Activated CD8-positive, alpha-beta memory T cell treated with anti-CD3 and anti-CD28 coated beads, Interleukin-2, amount 50 U/mL, for 1 hour (primary cell): Measurements from ENCODE around the gene WDR77.

Source experiments
- DNase-seq: peaks from one replicate; pipeline ENCODE4 v3.0.0-alpha.2; 2020; ENCODE audit errors: extremely low read depth

Gene WDR77

DNA sequence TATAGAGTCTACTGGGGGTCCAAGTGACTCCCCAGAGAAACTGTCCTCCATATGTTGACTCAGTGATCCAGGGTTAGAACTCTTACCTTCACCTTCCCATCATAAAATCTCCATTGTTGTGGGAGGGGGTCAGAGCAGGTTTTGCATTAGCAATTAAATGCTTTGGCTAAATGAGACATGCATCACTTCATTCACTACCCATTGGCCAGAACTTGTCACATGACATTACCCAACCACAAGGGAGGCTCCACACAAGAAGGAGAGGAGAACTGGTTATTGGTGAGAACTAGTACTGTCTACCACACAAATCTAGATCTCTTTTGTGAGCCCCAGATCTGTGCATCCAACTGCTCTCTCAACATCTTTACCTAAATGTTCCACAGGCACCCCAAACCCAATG is 20.5 kb upstream of the WDR77 start:
- DNase-seq: no peak

DNA sequence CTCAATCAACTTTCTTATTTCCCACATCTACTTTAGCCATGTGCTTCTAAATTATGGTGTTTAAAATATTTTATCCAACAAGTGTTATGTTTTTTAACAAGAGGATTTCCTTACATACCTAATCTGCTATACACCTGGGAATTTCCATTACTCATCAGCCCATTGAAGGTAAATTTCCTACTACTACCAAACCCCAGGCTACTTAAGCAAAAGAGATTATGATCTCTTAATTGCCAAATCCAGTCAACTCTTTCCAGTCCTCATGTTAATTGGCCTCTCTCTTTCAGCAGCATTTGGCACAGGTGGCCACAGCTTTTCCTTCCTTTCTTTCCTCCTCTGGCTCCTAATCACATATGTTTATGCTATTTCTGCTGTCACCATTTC is 19.7 kb upstream of the WDR77 start:
- DNase-seq: no peak

DNA sequence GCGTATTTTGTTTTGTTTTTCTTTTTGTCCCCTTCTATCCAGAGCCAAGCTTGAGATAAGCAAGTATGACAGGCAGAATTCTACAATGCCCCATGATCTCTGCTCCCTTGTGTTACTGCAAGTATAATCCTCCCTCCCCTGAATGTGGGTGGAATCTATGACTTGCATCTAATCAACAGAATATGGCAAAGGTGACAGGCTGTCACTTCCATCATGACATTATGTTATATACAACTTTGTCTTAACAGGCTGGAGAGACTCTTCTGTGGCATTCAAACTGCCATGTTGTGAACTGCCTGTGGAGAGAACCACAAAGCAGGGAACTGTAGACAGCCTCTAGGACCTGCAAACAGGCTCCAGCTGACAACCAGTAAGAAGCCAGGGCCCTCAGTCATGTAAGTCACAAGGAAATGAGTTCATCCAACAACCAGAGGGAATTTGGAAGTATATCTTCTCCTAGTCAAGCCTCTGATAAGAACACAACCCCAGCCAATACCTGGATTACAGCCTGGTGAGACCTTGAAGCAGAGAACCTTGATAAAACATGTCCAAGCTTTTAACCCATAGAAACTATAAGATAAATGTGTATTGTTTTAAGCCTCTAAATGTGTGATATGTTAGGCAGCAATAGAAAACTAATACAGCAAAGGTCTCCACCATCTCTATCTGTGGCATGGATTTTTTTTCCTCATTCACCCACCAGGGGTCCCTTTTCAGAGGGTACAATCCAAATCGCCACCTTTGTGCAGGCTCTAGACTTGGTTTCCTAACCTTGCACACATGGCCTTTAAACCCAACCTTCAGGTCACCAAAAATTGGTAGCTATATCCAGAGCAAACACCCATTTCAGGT is 19.0 kb upstream of the WDR77 start:
- DNase-seq: no peak

DNA sequence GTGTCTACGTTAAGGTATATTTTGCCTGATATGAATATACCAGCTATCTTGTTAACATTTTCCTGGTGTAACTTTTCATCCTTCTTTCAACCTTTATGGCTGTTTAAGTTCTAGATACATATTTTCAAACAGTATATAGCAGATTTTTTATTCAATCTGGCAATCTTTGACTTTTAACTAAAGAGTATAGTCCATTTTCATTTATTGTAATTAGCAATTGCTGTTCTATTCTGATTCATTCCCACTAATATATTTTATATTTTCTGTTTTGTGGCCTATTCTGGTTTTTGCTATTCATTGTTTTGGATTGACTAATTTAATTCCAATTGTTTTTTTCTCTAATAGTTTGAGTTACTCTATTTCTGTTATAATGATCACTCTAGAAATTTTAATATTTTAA is 17.4 kb upstream of the WDR77 start:
- no peak for DNase-seq

DNA sequence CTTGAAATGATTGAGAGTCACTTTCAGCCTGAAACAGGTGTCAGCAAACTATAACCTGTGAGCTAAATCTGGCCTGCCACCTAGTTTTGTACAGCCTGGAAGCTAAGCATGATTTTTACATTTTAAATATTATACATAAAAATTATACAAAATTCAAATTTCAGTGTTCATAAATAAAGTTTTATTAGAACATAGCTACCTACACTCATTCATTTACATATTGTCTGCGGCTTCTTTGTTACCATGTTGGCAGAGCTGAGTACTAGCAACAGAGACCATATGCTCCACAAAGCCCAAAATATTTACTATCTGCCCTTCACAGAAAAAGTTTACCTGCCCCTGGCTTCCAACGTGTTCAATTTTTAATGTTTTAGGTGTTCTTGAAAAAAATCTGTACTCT is 16.7 kb upstream of the WDR77 start:
- no peak for DNase-seq

DNA sequence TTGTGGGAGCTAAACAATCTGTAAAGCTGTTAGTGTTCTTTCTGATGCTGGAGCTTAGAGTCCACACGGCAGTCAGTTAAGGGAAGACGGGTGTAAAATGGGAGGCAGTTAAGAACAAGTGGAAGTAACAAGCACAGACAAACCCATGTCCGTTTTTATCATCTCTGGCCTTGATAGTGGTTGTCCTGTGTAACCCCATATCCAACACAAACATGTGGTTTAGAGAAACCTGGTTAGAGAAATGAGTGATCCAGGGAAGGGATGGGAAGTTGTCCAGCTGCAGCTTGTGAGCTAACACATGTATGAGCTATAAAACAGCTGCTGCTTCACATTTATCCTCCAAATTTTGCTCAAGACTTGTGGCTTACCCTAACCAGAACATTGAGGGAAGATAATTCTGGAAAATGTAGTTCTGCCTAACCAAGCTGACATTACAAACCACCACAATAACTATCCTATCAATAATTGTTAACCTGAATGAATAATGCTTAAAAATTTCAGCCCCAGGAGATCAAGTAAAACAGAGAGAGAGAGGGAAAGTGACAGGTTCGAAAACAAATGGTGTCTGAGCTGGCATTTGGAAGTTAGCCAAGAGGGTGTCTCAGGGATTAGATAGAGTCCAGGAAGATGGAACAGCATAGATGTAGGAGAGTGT is 14.1 kb upstream of the WDR77 start:
- DNase-seq: no peak

DNA sequence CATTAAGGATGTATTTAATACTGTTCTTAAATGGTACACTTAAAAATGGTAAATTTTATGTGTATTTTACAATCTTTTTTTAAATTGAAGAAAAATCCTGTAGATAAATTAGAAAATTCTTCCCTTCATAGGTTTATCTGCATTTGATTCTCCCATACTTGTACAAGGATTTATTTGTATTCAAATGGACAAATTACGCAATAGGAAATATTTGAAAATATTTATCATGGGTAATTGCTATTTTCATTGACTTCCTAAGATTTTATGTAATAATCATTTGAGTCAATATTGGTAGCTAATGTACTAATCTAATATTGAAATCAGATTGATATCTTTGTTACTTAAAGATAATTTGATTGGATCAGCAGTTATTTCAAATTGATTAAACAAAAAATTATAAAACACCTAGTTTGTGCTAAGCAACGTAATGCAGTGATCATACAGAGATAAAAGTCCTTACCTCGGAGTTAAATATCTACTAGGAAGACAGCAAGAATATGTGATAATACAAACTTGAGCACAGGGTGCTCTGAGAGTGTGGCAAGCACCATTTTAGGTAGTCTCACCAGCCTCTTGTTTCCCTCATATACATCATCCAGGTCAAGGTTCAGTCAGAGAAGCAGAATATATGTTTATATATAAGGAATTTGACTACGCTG is 13.4 kb upstream of the WDR77 start:
- no peak for DNase-seq

DNA sequence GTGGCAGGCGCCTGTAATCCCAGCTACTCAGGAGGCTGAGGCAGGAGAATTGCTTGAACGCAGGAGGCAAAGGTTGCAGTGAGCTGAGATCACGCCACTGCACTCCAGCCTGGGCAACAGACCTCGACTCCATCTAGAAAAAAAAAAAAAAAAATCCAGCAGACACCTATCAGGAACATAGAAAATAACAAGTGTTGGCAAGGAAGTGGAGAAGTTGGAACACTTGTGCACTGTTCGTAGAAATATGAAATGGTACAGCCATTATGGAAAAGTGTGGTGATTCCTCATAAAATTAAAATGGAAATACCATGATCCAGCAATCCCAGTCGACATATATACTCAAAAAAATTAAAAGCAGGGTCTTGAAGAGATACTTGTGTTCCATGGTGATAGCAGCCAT is 12.7 kb upstream of the WDR77 start:
- DNase-seq: no peak

DNA sequence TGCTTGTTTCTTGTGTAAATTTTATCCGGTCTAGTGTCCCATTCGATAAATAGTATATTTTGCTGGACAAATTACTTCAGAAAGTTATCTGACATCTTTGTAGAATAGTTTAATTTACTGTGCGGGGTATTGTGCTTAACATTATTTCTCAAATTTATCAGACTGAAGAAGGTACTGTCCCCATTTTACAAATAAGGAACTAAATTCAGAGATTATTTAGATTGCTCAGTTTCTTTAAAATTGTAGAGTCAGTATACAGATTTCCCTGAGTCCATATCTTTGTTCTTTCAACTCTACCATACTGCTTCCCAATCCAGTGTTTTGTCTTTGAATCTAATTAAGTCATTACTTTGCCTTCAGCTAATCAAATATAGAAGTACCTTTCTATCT is 6.6 kb upstream of the WDR77 start:
- no peak for DNase-seq

DNA sequence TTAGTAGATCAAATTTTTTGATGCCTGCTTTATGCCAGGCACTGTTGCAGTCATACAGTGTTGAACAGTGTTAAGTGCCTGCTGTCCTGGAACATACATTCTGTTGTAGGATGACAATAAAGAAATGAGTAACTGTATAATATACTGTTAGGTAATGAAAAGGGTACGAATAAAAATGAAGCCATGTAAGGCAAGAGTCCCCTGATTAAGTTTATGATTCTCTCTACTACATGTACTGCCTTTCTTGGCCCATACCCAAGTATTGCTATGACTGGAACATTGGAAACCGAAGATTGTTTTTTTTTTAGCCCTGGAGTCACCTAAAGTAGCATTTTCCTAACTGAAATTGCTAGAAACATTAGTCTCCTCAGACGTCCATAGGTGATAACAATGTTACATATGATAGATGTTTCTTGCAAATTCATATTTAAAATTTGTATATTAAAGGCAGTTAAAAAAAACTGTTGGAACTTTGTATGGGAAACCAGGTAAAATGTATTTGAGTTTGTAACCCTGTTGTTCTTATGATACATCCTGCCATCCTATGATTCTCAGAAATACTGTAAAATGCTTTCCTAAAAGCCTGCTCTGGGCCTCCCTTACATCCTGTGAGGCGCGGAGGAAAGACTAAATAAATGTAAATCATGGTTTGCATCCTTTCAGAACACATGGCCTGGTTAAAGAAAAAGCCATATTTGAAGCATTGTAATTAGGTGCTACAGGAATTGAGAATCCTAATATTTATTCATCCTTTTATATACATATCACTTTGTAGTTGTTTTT is 6.0 kb upstream of the WDR77 start:
- no peak for DNase-seq

DNA sequence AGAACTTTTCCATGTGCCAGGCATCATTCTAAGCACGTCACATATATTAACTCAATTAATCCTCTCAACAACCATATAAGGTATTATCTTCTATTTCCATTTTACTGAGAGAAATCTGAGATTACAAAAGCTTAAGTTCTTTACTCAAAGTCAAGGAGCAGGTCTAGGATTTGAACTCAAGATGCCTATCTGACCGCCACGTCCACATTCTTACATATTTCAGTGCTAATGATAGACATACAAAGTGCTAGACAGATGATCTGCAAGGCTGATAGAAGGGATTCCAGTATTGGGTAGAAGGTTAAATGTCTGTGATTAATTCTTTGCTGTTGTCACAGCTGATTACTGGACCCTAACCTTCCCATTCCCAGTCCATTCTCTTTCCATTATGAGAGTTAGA is 4.7 kb upstream of the WDR77 start:
- no peak for DNase-seq

DNA sequence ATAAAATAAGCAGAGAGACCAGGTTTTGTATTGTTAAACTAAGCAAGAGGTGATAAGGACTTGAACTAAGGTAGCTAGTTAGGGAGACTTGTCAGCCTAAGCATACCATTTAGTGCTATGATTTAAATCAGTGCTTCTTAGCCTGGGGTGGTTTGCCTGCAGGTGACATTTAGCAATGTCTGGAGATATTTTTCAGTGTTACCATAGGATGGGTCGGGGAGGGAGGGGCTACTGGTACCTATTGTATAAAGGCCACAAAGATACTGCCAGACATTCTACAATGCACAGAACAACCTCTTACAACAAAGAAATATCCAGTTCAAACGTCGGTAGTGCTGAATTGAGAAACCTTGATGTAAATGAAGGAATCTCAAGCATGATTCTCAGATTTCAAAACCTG is 3.5 kb upstream of the WDR77 start:
- no peak for DNase-seq

DNA sequence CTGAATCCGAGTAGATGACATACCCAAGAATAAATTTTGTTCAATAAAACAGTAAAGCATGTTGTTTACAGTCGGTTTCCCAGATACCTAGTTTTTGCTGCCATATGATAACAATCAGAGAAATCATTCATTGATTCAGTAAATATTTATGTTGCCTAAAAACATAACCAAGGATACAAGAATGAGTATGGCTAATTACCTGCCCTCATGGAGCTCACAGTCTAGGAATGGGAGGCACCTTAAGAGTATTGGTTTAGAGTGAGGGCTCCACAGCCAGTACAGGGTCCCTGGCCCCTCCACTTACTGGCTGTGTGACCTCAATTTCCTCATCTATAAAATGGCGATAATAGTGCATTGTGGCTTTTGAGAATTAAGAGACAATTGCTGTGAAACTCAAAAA is 1.1 kb upstream of the WDR77 start:
- DNase-seq: no peak

DNA sequence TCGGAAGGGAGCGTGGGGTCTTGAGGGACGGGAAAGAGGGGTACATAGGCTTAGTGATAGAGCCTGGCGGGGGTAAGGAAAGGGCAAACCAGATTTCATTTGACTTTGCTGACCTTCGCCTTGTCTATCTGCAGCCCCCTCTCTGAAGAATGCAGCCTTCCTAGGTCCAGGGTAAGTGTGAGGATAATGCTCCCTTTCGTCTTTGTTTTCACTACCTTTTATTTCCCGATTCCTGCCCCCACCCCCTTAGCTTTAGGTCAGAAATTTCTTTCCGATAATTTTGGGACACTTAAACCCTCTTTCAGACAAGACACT is 604 bp upstream of the WDR77 start:
- DNase-seq: no peak

DNA sequence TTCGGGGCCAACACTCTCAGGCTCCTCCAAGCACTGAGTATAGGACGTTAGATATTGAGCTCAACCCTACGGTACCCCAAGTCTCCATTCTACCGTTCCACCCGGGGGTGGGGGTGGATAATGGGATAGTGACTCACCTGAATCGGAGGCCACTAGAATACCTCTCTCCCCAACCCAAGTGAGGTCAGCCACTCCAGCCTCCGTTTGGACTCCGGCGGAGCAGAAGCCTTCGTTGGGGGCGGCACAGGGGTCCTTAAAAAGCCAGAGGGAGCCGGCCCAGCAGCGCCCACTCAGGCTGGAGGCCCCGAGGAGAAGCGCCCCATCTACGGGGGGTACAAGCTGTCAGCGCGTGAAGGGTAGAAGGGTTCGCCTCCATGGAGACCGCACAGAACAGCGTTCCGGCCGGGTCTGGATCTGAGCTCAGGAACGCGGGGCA is 556 bp downstream of the WDR77 start:
- no peak for DNase-seq

DNA sequence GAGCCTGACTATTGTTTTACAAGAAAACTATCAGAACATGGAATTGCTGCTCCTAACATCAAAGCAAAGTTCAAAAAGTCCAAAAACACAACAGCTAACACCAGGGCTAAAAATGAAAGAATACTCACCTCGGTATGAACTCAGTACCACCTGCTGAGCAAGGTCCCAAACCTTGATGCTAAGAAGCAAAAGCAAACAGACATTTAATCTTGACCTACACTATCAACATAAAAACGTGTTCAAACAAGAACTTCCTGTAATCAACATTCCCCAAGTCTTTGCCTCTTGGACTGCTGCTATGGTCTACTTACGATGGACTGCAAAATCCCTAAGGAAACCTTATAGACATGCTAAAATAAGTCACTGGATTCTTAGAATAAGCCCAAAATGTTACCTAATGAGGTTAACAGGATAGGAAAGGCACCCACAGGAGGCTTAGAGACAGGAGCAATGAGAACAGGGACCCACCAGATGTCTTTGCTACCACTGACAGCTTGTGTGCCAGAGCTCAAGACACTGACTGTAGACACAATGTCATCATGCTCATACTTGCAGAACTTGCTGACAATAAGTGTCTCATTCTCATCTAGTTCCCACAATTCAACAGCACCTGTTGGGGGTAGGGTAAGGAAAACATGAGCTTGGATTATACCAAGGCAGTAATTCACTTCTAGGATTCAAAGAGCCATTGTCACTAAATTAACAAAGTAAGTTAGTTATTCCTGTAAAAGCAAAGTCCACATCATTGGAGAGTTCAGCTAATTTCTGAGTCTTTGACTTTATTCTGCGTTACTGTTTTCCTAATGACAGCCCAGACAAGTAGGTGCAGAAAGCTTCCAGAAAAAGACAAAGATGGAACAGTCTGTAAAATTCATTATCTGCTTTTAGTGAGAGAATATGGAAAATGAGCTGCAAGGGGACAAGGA is 1.8 kb downstream of the WDR77 start:
- no peak for DNase-seq

DNA sequence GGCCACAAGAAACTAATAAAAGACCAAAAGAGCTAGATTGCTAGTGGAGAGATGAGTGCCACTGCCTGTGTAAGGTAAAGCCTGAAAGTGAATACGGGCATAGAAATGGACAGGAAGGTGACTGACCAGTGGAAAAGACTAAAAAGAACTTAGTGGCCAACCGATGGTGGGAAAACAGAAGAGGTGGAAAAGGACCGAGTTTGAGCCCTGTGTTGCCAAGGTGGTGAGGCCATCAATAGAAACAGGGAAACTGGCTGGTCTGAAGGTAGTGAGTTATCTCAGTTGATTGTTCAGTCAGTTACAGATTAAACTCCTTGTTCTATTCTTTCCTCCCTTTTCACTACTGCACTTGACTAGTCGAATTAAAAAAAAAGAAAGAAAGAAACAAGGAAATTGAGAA is 2.5 kb downstream of the WDR77 start:
- DNase-seq: no peak

DNA sequence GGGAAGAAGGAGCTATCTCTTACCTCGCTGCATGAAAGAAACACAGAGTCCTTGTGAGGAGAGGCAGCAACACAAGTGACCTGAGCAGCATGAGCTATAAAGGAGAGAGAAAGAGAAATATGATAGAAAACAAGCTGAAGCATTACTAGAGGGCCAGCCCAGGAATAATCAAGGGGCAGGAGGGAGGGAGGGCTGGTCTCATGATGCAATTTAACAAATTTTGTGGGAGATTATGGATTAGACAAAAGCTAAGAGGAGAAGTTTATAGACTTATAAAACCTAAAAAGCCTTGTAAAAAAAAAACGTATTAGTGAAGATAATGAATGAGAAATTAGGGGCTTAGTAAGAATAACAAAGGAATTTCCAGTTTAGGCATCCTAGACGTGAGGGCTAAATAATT is 5.0 kb downstream of the WDR77 start:
- no peak for DNase-seq

DNA sequence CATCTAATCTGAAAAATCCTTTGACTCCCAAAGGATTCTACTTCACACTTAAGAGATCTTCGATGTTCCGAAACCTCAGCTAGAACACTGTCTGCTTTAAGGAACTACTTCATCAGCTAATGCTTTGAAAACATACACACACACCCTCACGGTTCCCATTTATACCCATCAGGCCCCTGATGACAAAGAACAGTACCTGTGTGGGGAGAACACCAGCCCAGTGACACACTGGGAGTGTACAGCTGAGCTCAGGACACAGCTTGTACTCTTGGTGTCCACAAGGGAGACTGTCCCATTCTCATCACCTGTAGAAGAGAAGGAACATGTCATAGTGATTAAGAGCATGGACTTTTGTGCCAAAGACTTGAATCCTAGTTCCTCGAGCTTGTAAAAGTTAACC is 6.6 kb downstream of the WDR77 start:
- DNase-seq: no peak

DNA sequence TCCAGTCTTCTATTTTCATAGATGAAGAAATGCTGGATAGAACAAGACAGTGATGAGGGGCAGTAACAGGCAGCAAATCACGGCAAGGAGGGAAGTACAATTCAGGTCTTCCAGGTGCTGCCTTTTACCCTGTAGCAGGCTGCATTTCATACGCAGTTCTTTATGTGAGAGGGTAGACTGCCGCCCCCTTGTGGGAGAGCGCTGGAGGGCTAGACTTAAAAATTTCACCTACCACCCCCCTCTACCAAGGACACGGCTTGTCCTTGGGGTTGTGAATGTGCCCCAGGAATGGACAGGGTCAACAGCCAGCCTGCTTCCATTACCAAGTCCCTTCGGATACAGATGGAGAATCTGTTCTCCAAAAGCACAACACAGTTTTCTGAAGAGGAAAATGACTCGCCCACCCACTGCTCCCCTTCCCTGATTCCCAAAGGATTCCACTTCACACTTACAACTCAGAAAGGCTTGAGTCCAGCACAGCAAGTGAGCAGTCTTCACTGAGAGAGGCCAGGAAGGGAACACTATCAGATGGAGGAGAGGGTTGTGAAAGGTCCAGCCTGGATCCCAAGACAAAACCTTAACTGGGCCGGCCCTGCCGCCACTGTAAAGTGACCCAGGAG is 7.4 kb downstream of the WDR77 start:
- DNase-seq: peak; percentile 31
